Panc1 (cell line): ENCODE measurements around the gene ADIPOR2.

Source experiments
- CTCF ChIP-seq: fragments of 450-650 bp; IDR thresholded peaks from 2 replicates; pipeline ENCODE4 v1.5.1; 2017; ENCODE audit warnings: mild to moderate bottlenecking
- POLR2AphosphoS5 ChIP-seq: IDR thresholded peaks from 2 replicates; pipeline ENCODE4 v1.6.1; 2012; ENCODE audit warnings: mild to moderate bottlenecking, low read depth, low read length, moderate library complexity
- REST ChIP-seq, 2 experiments: IDR thresholded peaks; 2 replicates each; pipeline ENCODE4 v1.6.1; 2011 to 2012; ENCODE audit warnings: low read depth in 2 of 2, control low read depth in 1 of 2, low read length in 1 of 2, mild to moderate bottlenecking in 1 of 2, moderate library complexity in 1 of 2; ENCODE audit not compliant: insufficient read depth in 1 of 2
- SIN3A ChIP-seq: IDR thresholded peaks from 2 replicates; pipeline ENCODE4 v1.6.1; 2012; ENCODE audit warnings: low read depth, mild to moderate bottlenecking, low read length, moderate library complexity, borderline replicate concordance; ENCODE audit not compliant: insufficient read depth

- TF ChIP-seq CTCF (peak; percentile 82), POLR2AphosphoS5 (no peak), REST (IDR thresholded peaks at IDR 0.05; ENCODE audit: insufficient read depth in 1 of 2, low read depth in 2 of 2, low read length in 1 of 2) (no peak), SIN3A (no peak)
Observed at GRCh38 chr12:1800401-1801302, 109.8 kb downstream of the ADIPOR2 start.
